Measurements from ENCODE around the gene RNU7-1.

DNA sequence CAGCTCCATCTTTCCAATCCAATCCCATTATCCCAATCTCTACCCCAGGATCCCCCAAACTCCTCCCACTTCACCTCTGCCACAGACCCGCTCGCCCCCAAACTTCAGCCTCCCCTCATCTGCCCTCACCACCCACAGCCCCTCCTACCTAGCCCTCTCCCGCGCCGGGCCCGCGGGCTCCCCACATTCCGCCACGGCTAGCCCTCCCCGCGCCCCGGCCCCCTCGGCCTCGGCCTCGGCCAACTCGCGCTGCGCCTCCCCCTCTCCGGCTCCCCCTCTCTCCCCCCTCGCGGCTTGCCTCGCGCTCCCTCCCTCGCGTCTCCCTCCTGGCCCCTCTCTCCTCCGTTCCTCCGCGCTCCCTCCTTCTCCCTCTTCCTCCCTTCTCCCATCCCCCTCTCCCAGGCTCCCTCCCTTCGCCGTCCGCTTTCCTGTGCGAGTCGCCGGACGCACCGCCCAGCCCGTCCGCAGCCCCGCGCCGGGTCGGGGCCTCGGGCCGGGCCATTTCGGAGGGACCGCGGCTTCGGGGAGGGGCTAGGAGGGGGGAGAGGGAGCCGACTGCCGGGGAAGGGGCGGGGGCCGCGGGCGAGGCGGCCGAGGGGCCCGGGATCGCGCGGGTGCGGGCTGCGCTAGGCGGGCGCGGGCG is 16.1 kb upstream of the RNU7-1 start, which contains the start of gene ATN1:
- TF ChIP-seq, protein P1, sequence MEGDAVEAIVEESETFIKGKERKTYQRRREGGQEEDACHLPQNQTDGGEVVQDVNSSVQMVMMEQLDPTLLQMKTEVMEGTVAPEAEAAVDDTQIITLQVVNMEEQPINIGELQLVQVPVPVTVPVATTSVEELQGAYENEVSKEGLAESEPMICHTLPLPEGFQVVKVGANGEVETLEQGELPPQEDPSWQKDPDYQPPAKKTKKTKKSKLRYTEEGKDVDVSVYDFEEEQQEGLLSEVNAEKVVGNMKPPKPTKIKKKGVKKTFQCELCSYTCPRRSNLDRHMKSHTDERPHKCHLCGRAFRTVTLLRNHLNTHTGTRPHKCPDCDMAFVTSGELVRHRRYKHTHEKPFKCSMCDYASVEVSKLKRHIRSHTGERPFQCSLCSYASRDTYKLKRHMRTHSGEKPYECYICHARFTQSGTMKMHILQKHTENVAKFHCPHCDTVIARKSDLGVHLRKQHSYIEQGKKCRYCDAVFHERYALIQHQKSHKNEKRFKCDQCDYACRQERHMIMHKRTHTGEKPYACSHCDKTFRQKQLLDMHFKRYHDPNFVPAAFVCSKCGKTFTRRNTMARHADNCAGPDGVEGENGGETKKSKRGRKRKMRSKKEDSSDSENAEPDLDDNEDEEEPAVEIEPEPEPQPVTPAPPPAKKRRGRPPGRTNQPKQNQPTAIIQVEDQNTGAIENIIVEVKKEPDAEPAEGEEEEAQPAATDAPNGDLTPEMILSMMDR (IDR thresholded peaks at IDR 0.05; ENCODE audit: poor library complexity): no peak
- TF ChIP-seq EZH2phosphoT487 (IDR thresholded peaks at IDR 0.05; ENCODE audit: low read depth, severe bottlenecking, unreplicated experiment) (no peak), EZH2 (IDR thresholded peaks at IDR 0.05; ENCODE audit: borderline replicate concordance) (no peak)

All from hepatocyte (in vitro differentiated cells).